HG03108 (cell line): ENCODE data around the gene WIZ.

Experiments used
- ATAC-seq: cut with Tn5 transposase; IDR thresholded peaks from one replicate; pipeline ENCODE4 v1.9.1; 2021; ENCODE audit warnings: moderate library complexity; ENCODE audit not compliant: unreplicated experiment

The WIZ gene

DNA sequence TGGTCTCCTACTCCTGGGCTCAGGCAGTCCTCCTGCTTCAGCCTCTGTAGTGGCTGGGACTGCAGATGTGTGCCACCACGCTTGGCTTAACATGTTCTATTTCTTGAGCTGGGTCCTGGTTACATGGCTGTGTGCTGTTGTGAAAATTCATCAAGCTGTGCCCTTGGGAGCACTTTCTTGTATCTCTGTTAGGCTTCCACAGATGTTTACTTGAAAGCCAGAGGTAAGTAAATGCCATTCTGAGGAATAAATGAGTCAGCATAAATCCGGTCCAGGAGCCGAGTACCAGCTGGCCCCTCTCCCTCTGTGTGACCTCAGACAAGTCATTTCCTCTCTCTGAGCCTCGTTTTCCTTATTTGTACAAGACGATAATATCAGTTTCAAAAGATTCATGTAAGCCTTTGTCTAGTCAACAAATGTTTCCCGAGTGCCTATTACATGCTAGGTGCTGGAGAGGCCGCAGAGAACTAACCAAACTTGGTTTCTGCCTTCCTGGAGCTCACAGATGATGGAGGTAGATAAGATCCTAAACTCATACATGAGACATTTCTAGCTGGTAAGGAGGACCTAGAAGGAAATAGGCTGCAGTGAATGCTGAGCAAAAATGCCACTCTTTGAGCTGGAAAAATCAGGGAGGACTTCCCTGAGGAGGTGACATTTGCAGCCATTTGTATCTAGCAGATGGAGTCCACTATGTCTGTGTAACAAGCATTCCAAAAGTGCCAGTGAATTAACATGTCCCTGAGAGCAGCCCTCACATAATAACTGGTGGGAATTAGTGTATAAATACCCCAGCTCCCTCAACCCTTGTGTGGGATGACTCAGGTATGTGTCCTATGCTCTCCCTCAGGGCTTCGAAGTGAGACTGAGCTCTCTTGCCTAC, 17.3 kb upstream of the WIZ start:
- peak; percentile 63 for ATAC-seq

DNA sequence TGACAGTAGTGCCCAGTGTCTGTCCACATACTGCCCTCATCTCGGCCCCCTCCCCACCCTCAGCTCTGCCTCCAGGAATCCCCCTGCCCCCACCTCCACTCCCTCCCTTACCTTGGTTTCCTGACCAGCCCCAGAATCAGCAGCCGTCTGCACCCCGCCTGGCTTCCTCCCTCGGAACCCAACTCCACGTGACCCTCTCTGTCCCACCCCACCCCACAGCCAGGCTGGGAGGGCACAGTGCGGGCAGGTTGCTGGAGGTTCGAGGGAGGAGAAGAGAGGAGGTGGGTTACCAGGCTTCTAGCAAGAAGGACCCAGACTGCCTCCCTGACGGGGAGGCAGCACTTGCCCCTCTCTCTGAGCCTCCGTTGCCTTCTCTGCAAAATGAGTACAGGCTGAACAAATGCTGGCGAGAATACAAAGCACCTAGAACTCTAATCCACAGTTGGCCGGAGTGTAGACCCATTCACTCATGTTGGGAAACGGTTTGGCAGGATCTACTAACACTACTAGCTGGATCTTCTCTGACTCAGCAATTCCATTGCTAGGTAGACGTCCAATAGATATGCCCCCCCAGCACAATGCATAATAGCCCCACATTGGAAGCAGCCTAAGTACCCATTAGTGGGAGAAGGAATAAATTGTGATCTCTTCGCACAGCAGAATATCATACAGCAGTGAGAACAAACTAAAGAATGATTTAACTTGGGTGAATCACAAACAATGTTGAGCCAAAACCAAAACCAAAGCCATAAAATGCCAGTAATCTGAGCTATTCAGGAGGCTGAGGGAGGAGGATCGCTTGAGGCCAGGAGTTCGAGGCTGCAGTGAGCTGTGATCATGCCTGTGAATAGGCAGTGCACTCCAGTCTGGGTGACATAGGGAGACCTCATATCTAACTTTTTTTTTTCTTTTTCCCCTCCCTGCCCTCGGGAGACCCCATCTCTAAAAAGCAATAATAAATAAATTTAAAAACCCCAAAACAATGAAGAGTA, 14.9 kb upstream of the WIZ start, which contains the start of gene RASAL3:
Gene RASAL3 (minus strand): TSS at position 151 of the 992 bp plus-strand sequence. CDS start 186 bp downstream, outside the sequence.
- peak; percentile 40 for ATAC-seq

DNA sequence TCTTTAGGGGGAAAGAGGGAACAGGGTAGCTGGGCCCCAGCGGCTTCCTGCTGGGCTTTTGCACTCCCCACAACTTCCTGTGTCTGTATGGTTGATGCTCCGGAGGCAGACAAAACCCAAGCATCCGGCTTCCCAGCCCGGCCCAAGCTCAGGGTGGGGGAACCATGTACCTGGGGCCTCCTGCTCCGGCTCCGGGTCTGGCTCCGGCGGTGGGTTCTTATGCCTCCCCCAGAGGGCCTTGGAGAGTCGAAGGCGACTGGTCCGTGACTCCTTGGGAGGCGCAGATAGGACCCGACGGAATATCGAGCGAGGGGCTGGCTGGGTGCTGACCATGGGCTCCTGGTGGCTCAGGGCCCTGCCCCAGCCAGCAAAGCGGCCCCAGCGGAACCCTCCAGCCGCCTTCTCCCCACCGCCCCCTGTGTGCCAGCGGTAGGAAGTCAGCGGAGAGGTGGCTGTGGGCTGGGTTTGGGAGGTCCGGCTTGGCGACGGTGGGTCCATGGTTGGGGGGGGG, 14.2 kb upstream of the WIZ start:
- ATAC-seq, result peak; percentile 37

DNA sequence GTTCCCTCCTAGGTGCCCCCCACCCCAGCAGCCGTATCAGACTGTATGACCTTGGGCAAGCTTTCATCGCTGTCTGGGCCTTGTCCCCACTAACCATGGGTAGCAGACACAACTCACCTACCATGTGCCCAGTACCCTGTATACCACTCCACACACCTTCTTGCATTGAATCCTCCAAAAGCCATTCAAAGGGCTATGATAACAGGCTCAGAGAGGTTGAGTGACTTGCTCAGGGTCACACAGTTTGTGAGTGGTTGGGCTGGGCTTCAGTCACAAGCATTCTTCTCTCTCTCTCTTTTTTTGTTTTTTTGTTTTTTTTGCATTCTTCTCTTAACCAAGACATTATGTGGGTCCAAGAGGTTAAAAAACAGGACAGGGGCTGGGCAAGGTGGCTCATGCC, 11.9 kb upstream of the WIZ start:
- no peak for ATAC-seq

DNA sequence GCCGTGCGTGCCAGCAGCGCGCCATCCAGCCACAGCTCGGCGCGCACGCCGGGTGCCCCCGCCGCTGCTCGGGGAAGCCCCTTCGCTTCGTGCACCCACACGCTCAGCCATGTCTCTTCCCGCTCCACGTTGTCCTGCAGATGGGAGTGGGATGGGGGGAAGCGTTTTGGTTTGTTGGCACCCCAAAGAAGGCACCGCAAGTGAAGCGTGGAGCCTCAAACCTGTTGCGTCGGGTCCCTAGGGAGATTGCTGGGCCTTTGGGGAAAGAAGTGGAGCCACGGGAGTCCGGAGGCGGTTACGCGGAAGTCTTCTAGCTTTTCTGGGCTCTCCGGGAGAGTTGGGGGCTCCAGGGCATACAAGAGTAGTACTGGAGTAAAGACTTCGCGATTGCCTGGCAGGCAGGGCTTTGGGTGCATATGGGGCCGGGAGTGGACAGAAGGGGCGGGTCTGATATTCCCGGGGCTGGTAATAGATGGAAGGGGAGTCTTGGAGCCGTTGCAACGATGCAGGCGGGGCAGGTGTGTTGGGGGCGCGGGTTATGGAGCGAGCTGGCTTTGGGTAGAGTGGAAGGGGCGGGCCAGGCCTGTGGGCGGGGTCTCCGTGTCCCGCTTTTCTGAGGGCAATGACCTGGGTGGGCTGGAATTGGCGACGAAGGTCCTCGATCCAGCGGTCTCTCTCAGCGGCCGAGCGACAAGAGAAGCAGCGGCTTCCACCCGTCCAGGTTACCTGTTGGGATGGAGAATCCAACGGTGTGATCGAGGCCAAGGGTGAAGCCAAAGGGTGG, 8.1 kb upstream of the WIZ start:
- no peak for ATAC-seq

DNA sequence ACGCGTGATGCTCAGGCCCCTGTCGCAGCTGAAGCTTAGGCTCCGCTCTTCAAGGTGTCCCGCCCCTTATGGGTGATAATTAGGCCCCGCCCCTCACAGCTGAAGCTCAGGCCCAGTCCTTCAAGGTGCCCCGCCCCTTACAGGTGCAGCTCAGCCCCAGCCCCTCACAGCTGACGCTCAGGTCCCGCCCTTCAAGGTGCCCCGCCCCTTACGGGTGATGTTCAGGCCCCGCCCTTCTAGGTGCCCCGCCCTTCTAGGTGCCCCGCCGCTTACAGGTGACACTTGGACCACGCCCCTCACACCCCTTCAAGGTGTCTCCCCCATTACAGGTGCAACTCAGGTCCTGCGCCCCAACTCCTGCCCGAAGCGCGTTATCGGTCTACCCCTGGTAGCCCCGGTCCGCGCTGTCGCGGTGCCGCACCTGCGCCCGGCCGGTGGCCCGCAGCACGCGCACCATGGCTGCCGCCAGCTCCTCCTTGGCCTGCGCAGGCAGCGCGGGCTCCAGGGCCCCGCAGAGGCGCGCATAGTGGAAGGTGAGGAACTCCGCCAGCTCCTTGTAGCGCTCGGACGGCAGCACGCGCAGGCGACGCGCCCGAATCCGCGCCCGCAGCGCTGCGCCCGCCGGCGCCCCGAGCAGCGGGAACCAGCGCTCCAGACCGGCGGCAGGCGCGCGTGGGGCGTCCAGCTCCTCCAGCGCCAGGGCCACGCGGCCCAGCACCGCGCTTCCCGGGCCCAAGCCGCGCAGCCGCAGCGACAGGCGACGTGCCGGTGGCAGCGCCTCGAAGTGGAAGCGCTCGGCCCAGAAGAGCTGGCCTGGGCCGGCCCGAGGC, 7.3 kb upstream of the WIZ start:
- ATAC-seq, result no peak

DNA sequence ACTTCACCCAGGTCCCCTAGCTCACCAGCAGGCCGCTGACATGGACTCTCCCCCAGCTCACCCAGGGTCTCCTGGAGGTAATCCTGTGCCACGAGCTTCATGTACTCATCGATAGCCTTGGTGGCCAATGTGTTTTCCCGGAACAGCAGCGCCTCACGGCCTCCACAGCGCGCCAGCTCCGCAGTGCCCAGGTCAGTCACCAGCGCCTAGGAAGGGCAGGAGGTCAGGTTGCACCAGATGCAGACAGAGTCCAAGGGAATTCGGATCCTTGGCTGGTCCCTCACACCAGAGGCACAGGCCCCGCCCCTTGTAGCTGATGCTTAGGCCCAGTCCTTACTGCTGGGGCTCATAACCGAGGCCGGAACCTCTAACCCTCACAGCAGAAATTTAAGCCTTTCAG, 6.7 kb upstream of the WIZ start:
- ATAC-seq, result no peak

DNA sequence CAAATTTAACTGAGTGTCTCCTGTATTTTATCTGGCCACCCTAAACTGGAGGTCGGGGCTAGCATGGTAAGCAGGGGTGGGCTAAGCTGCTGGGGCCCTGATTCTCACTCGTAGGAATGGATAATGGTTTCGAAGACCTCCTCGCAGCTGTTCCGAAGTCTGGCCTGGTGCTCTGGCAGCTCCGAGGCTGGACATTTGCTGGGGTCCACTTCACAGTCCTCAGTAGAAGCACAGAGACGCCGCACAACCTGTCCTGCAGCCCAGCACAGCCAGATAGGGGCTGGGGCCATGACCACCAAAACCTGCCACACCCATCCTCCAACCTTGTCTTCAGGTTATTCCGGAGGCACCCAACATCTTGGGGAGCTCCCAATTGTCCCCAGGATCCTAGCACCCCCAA, 6.2 kb upstream of the WIZ start:
- no peak for ATAC-seq

DNA sequence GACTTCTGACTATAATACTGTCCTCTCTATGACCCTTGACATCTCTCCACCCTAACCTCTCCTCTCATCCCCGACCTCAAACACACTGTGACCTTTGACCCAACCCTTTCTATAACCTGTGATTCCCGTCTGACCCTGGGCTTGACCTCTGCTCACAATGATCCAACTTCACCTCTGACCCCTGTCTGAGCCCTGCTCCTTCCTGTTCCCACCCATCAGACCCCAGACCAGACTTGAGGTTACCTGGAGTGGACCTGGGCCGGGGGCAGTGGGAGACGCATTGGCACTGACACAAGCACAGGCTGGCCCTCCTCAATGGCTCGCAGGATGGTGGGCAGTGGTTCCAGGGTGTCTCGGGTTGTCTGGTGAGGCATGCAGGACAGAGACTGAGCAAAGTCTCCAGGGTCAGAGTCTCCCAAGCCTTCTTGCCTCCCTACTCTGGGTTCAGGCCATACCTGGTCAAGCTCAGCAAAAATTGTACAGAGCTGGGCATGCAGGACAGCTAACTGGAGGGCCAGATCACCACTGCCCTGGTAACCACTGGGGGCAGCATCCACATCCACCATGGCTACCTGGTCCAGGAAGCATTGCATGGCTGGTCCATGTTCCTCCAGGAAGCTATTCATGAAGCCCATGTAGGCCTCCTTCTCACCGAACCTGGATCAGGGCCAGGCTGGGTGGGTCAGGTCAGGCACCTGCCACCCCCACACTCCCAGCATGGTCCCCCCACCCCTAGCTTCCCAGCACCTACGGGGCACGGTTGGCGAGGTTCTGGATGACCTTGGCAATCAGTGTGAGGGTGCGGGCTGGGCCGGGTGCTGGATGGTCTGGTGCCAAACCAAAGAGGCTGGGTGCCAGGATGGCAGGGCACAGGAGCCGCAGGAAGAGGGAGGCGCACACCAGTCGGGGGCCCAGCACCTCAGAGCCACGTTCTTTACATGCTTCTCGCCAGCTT, 4.4 kb upstream of the WIZ start:
- ATAC-seq, result no peak

DNA sequence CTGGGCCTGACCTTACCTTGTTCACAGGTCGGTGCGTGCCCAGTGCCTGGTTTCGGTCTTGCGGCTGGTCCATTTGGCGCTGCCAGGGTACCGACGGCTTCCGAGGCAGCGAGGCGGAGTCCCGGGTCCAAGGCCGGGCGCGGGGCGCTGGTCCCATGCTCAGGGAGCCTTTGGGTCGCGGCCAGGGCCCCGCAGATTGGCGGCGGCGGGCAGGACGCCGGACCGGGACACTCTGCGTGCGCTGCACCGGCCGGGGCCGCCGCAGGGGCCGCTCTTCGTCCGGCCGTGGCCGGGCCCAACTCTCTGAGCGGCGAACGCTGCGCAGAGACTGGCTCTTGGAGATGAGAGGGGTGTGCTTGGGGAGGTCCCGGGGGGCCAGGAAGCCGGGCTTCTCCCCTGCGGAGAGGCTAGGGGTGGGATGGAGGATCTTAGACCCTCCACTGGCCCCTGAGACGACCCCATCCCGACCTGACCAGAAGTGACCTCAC, 3.4 kb upstream of the WIZ start:
- ATAC-seq, result no peak

DNA sequence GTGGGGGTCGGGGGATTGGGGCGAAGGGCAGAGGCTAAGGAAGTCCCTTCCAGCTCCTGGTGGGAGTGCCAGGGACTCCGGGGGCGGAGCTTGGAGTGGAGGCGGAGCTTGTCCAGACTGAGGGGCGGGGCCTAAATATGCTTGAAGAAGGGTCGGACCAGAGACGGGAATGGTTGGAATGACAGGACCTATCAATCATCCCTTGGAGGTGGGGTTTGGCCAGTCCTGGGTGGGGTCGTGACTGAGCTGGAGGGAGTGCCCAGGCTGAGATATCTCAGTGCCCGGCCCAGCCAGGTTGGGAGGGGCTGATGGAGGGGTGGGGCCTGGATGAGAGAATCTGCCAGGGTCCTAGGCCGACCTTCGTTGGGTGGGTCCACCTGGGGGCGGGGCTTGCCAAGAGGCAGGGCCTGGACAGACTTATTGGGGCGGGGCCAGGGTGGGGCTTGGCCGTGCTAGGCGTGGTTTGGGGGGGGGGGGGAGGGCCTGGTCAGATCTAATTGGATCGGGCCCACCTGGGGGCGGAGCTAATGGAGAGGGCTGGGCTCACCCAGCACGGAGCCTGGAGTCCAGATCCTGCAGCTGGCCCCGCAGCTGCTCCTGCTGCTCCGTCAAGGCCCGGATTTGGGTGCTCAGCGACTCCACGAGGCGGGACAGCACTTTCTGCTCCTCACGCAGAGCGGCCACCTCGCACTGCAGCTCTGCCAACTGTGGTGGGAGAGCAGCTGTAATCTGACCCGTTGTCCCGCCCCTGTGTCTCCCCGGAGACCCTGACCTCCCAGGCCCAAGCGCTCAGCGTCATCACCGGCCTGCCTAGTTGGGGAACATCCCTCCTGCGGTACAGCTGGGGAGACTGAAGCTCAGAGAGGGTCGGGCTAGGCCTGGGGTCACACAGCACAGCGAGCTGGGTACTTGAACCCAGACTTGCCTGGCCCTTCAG, 2.6 kb upstream of the WIZ start:
- ATAC-seq, result no peak

DNA sequence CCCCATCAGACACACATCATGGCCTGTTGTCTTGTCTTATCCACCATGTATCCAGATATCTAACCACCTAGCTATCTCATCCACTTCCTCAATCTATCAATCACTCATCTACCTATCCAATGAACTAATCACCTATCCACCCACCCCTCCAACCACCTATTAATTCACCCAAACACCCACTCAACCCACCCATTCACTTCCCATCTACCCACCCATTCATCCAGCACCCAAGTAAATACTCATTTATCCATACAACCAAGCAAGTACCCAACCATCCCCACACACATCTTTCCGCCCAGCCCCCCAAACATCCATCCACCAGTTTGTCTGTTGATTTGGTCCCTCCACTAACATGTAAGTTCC, 753 bp upstream of the WIZ start:
- ATAC-seq, result no peak

DNA sequence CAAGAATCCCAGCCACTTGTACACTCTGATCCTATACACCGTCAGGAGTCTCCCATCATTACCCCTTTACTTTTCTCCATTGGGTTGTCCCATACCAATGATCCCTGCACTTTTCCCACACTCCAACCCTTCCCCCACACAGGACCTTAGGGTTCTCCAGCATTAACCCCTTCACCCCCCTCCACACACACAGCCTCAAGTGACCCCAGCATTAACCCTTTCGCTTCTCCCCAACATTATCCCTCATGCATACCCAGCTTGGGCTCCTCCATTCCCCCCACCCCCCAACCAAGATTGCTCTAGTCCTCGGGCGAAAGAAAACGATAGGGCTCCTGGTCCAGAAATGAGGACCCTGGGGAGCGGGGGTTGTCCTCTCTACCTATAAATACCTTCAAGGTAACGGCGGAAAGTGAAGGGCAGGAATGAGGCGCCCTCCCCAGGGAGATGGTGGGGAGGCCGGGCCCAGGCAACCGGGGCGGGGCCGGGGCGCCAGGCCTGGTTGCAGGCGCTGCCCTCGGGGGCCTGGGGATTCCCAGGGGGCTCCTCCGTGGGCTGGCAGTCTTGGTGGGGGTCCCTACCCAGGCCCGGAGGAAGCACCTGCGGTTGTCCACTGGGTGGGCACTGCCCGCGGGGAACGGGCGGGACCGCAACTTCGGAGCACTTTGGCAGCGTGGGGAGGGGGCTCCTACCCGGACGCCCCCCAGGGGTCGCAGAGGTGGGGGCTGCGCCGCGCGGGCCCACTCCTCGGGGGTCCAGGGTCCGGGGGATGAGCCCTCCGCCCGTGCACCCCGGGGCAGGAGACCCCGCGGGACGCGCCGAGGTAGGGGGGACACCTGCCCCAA, 757 bp downstream of the WIZ start:
- ATAC-seq, result no peak

DNA sequence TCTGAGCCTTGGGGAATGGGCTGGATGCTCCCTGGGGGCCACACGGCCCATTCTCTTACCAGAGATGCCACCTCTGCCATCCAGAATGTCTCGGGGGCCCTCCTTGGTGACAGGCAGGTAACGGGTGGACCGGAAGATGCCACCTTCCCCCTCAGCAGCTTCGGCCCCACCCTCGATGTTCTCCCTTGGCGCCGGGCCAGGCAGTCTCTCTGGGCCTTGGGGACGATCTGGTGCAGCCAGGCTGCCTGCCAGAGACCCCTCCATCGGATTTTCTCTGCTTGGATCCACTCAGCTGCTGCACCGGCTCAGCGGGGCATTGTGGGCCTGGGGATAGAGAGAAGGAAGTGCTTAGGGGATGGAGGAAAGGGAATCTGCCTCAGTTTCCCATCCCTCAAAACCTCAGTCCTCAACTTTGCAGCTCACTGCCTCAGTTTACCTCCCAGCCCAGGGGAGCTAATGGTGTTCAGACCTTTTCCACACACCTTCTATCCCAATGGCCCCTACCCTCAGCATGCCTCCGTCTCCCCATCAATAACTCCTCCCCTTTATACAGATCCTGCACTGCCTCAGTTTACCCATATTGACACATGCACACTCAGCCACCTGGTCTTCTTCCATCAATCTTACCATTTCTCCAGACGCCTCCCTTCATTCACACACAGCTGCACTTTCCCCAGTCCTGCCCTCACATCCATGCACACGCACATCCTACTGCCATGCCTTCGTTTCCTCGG, 1.5 kb downstream of the WIZ start:
- ATAC-seq, result no peak

DNA sequence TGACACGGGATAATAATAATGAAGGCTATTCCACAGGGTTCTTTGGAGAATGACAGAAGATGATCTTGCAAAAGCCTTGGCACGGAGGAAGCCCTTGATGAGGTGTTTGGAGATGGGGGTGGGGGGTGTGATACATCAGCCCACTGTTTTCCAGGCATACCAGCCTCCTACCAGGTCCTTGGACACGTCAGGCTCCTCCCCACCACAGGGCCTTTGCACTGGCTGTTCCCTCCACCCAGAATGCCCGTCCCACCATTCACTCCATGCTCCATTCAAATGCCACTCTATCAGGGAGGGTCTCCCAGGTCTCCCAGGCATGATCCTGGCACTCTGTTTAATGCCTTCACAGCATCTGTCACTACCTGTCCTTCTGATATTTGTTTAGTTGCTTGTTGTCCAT, 2.7 kb downstream of the WIZ start:
- ATAC-seq, result no peak

DNA sequence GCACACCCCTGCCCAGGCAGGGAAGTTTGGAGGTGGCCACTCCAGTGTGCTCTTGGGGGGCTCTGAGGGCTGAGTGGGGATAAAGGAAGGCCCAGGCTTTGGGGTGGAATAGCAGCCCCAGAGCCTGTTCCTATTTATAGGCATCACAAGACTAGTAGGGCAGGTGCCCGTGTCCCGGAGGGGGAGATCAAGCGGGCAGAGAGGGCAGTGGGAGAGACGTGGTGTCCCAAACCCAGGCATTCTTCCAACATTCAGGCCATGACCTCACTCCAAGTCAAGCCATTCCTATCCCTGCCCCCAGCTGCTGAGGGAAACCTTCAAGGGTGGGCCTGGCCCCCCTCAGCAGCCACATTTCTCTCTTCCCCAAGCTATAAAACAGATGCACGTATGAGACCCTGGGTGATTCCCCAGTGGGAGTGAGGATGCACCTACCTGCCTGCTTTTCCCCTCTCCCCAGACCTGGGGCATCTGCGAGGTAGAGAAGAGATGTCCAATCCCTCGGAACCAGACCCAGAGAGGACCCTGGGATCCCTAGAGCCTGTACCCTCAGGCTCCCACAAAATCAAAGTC, 3.9 kb downstream of the WIZ start:
- ATAC-seq, result no peak
